ENCODE results near the gene IP6K1.
"Not testable (repeated sequence)": the region's sequence is repeated elsewhere in the genome, so short reads cannot be mapped to it uniquely, and the experiment has no call there.

IP6K1 gene

GRCh38 chr3:49786357-49787181 is at the start of gene IP6K1:
IP6K1 (minus strand) TSS chr3:49786542; CDS start chr3:49748040, 38,502 bp downstream.
- H3K4me3 ChIP-seq (ENCODE audit: low read depth, low read length), result peak within 1 kb of the TSS; percentile 92
- TF ChIP-seq, protein P1, sequence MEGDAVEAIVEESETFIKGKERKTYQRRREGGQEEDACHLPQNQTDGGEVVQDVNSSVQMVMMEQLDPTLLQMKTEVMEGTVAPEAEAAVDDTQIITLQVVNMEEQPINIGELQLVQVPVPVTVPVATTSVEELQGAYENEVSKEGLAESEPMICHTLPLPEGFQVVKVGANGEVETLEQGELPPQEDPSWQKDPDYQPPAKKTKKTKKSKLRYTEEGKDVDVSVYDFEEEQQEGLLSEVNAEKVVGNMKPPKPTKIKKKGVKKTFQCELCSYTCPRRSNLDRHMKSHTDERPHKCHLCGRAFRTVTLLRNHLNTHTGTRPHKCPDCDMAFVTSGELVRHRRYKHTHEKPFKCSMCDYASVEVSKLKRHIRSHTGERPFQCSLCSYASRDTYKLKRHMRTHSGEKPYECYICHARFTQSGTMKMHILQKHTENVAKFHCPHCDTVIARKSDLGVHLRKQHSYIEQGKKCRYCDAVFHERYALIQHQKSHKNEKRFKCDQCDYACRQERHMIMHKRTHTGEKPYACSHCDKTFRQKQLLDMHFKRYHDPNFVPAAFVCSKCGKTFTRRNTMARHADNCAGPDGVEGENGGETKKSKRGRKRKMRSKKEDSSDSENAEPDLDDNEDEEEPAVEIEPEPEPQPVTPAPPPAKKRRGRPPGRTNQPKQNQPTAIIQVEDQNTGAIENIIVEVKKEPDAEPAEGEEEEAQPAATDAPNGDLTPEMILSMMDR (conservative IDR thresholded peaks at IDR 0.05; ENCODE audit: low read depth, low read length), result no peak
- peak; percentile 100 for DNase-seq (ENCODE audit: low read depth)

GRCh38 chr3:49831341-49831740 is 45.0 kb upstream of the IP6K1 start:
- TF ChIP-seq, protein P1 (conservative IDR thresholded peaks at IDR 0.05; ENCODE audit: low read depth, low read length), result no peak
- no peak for DNase-seq (ENCODE audit: low read depth)
- H3K4me3 ChIP-seq (ENCODE audit: low read depth, low read length), result no peak overlapping the region

- DNase-seq (ENCODE audit: low read depth), result no peak
- TF ChIP-seq, protein P1 (conservative IDR thresholded peaks at IDR 0.05; ENCODE audit: low read depth, low read length), result no peak
- H3K4me3 ChIP-seq (ENCODE audit: low read depth, low read length), result no peak overlapping the region
Observed at GRCh38 chr3:49826016-49826415, 39.7 kb upstream of the IP6K1 start.

- DNase-seq (ENCODE audit: low read depth); H3K4me3 ChIP-seq (ENCODE audit: low read depth, low read length): not testable (repeated sequence)
Observed at GRCh38 chr3:49823131-49823530, 36.8 kb upstream of the IP6K1 start.

- TF ChIP-seq, protein P1 (conservative IDR thresholded peaks at IDR 0.05; ENCODE audit: low read depth, low read length), result no peak
- H3K4me3 ChIP-seq (ENCODE audit: low read depth, low read length), result peak within 1 kb of the TSS; percentile 64
- DNase-seq (ENCODE audit: low read depth), result peak; percentile 88
Observed at GRCh38 chr3:49813497-49814174, 27.3 kb upstream of the IP6K1 start, which contains the start of gene UBA7. UBA7 (minus strand) TSS chr3:49813953; CDS start chr3:49813787, 166 bp downstream.

DNA sequence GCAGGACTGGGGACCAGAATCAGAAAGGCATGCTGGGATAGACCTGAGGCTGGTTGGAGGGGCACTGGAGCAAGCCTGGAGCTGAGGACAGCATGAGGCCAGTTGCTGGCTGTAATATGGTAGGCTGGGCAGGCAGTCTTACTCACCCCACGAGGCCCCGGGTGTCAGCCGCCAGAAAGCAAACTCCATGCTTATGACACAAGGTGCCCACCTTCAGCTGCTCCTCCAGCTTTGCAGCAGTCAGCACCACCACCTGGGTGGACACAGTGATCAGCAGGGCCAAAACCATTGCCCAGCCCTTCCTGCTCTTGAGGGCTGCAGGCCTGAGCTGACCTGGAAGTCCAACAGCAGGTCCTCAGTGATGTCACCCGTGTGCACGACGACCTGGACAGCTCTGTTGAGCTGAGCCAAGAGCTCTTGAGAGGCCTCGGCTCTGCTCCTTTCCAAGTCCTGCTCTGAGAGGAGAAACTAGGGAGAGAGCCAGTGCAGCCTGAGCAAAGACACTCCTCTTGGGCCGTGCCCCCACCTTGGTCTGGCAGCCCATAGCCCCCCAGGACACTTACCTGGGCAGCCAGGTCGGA is 26.7 kb upstream of the IP6K1 start:
- peak overlapping the region; percentile 64 for H3K4me3 ChIP-seq (ENCODE audit: low read depth, low read length)
- DNase-seq (ENCODE audit: low read depth), result no peak
- TF ChIP-seq, protein P1 (conservative IDR thresholded peaks at IDR 0.05; ENCODE audit: low read depth, low read length), result no peak

DNA sequence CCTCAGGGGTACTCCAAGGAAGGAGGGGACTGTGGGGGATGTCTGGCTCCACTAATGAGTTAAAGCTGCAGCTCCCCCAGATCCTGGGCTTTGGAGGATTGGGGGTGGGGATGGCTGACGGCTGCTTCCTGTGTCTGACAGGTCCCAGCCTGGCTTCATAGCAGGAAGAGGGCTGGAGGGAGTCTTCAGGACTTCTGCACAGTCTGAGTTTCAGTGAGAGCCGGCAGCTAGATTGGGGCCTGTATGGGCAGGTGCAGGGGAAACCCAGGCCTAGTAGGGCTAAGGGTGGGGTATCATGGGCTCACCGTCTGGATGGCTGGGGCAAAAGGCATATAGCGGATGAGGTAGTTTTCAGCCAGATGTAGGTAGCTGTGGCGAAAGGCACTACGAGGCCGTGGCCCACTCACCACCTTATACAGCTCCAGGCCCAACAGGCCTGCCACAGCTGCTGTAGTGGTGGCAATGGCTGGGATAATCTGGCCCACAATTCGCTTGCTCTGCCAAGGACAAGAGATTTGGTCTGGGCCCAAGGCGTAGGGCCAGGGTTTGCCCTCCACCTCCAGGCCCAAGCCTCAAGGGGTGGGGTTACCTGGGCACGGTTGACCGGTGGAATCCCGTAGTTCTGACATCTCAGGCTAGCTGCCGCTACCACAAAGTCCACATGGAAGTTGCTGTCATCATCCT is 21.2 kb upstream of the IP6K1 start:
- H3K4me3 ChIP-seq (ENCODE audit: low read depth, low read length), result no peak overlapping the region
- DNase-seq (ENCODE audit: low read depth), result no peak
- TF ChIP-seq, protein P1 (conservative IDR thresholded peaks at IDR 0.05; ENCODE audit: low read depth, low read length), result no peak
